NCI-H1694 (cell line): ENCODE data around the gene SNF8.

Experiments used
- DNase-seq: peaks from one replicate; lab custom pipeline; 2025; lab: John Stamatoyannopoulos, UW

Gene SNF8

GRCh38 chr17:48929812-48930165 is 14.9 kb downstream of the SNF8 start:
- DNase-seq = no peak

GRCh38 chr17:48928876-48929811 is 15.5 kb downstream of the SNF8 start:
- DNase-seq = no peak

GRCh38 chr17:48927978-48928745 is 16.5 kb downstream of the SNF8 start:
- DNase-seq = no peak

- DNase-seq = no peak
Measured at GRCh38 chr17:48925991-48926342, 18.7 kb downstream of the SNF8 start.

GRCh38 chr17:48925251-48925990 is 19.2 kb downstream of the SNF8 start:
- no peak for DNase-seq

DNA sequence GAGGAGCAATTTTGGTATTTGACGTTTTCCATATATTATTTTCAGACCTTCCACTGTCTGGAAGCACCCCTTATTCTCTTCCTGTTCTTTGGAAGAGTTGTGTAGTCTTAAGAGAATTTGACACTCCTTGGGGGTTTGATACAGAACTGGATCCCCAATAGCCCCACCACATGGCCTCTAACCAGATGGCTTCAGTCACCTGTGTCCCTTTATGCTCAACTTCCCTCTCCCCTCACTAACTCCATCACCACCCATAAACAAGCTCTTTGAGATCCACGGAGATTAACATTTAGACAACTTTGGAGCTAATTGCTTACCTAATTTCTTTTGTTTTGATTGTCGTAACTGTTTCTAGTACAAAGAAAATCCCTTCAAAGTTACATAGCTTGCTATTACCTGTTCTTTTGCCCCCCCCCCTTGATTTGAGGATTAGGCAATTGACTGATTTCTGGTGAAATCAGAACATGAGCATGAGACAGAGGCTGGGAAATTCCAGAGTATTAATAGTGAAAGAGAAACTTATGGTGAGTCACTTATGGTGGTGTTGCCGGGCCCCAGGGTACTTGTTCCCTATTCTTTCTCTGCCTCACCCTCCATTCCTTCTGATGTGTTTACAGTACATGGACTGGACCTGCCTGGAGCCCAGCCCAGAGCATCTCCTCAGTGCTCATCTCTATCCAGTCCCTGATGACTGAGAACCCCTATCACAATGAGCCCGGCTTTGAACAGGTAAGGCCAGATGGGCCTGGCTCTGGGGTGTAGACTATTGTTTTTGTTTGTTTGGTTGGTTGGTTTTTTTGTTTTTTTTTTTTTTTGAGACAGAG is 29.0 kb downstream of the SNF8 start:
- no peak for DNase-seq

DNA sequence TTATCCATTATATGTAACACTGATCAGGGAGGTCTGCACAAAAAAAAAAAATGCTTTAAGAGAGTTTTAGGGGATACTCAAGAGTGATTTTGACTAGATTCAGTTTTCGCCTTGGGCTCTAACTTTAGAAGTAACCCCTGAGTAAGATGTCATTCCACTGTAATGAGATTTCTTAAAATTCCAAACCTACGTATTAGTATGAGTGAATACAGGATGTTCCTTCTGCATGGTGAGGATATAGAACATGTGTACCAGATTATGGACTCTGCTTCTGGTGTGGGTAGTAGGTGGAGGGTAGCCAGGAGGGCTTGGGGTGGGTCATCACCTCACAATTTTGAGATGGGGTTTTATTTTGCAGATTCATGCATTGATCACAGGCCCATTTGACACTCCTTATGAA is 32.2 kb downstream of the SNF8 start:
- DNase-seq = no peak

GRCh38 chr17:48910370-48910769 is 34.3 kb downstream of the SNF8 start:
- no peak for DNase-seq

DNA sequence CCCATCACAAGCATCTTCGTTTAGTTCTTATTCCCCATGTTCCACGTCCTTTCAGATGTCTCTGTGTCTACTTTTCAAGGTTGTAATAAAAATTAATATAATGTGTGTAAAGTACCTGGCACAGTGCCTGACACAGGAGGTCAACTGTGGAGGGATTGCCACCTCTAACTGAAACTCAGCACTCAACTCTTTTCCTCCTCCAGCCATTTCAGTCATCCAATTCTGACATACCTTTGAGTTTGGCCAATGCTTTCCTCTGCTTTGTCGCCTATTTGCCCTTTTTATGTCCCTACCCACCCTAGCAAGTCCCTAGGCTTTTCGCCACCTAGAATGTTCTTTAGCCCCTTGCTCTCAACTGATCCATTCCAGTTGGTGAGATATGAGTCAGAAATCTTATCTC is 34.9 kb downstream of the SNF8 start:
- no peak for DNase-seq

DNA sequence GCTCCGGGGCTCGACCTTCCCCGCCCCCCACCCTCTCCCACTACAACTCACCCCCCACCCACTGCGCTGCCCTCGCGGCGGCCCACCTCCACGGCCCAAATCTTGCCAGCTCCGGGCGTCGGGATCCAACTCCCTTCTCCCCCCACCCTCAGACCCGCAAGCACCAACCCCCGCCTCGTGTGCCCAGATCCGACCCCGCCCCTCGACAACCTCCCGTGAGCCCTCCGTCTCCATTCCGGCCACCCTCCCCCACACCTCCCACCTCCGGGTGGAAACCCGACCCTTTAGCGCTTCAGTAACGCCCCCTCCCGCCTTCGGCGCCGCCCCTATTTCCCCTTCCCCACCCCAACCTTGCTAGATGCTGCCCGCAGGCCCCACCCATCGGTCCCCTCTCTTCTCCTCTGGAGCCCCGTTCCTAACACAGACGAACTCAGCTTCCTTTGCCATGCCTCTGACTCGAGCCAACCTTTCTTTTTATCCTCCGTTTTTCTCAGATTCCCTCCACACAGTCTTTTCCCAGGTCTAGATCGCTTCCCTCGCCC is 35.7 kb downstream of the SNF8 start:
- DNase-seq = peak; percentile 79

GRCh38 chr17:48908047-48908843 is 36.4 kb downstream of the SNF8 start, which contains the start of gene UBE2Z:
Gene UBE2Z, plus strand, starts transcription at chr17:48908407. Its CDS starts 97 bp downstream, at chr17:48908504.
- peak; percentile 89 for DNase-seq

DNA sequence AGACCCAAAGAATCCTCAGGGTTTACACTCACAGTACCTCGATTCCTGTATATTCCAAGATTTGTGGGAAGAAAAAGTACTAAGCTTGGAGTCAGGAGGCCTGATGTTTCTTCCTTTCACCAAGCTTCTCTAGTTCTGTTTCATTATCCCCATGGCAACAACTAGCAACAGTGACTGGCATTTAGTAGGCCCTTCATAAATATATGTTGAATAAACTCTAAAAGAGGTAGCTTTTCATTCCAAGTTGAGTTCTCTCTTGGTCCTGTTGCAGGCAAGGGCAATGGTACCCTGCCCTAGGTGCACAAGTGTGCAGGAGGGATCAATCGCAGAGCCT is 37.0 kb downstream of the SNF8 start:
- DNase-seq = peak; percentile 42

GRCh38 chr17:48905987-48906515 is 38.6 kb downstream of the SNF8 start:
- DNase-seq = no peak

- no peak for DNase-seq
Measured at GRCh38 chr17:48904428-48904827, 40.2 kb downstream of the SNF8 start.

GRCh38 chr17:48903401-48903800 is 41.2 kb downstream of the SNF8 start:
- no peak for DNase-seq

DNA sequence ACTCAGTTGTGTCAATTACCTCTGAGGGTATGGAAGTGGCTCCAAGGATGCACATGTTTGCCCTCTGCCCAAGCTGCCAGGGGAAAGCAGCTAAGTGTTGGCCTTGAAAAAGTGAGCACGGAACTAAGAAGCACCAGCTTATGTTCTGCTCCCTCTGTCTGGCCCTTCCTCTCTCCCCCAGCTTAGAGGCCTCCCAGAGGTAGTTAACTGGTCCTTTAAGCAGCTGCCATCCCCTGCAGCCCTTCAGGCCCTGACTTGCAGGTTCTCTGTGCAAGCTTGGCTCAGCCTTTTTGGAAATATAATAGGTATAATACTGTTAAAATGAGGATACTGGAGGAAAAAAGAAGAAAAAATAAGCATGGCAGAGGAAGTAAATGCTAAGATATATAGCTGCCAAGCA is 43.4 kb downstream of the SNF8 start:
- DNase-seq = no peak

DNA sequence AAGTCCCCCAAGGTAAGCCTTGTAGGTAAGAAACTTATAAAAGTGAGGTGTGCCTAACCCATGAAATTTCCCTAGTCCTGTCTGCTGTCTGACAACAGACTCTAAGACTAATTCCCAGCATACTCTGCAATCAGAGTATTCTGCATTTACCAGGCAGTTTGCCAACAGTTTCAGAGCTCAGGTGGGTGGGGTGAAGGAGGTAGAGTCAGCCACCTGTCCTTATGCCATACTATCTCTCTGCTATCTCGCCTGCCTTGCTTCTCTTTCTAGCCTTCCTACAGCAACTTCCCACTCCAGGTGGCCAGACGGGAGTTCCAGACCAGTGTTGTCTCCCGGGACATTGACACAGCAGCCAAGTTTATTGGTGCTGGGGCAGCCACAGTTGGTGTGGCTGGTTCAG is 49.8 kb downstream of the SNF8 start:
- no peak for DNase-seq

DNA sequence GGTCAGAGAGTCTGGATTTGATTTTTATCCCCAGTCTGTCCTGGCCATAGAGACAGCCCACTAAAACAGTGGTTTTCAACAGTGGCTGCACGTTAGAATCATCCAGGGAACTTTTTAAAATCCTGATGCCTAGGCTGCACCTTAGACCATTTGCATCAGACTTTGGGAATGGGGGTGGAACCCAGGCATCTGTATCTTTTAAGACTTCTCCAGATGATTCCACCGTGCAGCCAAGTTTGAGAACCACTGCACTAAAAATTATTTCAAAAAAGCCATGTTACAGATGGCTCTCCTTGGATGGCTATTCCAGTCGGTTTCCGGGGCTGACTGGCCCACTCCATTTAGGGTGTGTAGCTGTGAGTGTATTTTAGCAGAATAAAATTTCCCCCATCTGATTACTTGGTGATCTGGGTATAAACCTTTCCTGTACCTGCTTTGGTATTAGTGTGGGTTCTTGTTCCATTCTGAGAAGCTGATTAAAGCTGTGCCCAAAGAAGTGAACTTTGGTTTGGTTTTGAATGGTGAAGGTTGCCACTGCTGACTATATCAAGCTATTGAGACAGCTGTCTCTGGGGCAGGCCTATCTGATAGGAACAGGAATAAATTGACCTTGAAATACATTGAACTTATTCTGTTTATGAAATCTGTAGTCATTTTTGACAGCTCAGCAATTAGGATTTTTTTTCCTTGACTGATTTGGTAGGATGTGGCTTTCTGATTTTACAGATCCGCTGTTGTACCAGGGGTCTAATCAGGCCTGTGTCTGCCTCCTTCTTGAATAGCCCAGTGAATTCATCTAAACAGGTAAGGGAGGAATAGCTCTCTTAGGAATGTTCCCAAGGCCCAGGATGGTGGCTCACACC is 50.8 kb downstream of the SNF8 start:
- no peak for DNase-seq

GRCh38 chr17:48892940-48893645 is 51.5 kb downstream of the SNF8 start:
- no peak for DNase-seq
